GM10266 (cell line): ENCODE measurements around the gene FGF13.

Source experiments
- DNase-seq: peaks from one replicate; pipeline ENCODE4 v3.0.0; 2012; ENCODE audit errors: extremely low spot score
- TF ChIP-seq, protein P1 (sequence below): IDR thresholded peaks from 2 replicates; pipeline ENCODE4 v1.5.1; 2012; ENCODE audit warnings: mild to moderate bottlenecking, low read depth; ENCODE audit not compliant: control insufficient read depth, insufficient read depth; ENCODE audit errors: missing control alignments

The FGF13 gene

GRCh38 chrX:138742217-138742616, 30.7 kb upstream of the FGF13 start:
- TF ChIP-seq, protein P1, sequence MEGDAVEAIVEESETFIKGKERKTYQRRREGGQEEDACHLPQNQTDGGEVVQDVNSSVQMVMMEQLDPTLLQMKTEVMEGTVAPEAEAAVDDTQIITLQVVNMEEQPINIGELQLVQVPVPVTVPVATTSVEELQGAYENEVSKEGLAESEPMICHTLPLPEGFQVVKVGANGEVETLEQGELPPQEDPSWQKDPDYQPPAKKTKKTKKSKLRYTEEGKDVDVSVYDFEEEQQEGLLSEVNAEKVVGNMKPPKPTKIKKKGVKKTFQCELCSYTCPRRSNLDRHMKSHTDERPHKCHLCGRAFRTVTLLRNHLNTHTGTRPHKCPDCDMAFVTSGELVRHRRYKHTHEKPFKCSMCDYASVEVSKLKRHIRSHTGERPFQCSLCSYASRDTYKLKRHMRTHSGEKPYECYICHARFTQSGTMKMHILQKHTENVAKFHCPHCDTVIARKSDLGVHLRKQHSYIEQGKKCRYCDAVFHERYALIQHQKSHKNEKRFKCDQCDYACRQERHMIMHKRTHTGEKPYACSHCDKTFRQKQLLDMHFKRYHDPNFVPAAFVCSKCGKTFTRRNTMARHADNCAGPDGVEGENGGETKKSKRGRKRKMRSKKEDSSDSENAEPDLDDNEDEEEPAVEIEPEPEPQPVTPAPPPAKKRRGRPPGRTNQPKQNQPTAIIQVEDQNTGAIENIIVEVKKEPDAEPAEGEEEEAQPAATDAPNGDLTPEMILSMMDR, result no peak
- DNase-seq, result no peak

DNA sequence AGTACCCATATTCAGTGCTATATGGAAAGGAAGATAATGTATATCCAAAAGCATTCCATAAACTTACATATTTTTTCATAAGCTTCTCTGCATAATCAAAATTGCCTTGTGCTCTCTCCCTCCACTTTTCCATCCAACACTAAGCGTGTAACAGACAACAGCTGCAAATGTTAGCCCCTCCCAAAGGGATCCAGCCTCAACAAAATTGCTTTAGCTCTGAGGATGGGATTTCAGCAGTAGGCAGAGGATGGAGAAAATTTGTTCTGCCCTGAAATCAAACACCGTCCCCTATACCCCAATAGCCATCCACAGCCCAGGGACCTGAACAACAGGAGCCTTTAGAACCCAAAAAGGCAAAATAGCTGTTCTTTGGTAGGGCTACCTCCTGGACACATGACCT, 28.8 kb upstream of the FGF13 start:
- TF ChIP-seq, protein P1, result no peak
- DNase-seq, result no peak

DNA sequence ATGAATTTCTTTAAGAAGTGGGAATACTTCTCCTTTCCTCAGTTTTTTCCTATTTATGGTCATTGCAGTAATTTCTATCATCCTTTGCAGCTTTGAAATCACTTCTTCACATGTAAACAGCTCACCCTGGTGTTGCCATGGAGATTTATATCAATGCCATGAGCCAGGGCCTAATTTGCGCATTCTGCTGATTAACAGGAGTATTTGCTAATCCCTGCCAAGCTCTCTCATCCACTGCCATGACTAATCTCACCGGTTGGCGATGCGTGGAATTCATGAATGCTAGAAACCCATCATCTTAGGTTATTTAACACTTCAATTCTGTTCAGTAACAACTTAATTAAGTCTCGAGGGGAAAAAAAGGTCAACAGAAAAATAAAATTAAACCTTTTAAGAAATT, 11.8 kb upstream of the FGF13 start:
- TF ChIP-seq, protein P1, result no peak

GRCh38 chrX:138719396-138719795, 7.9 kb upstream of the FGF13 start:
- TF ChIP-seq, protein P1, result no peak
- DNase-seq, result no peak

More for the DNA sequence above, 11.8 kb upstream of the FGF13 start:
- no peak for DNase-seq

GRCh38 chrX:138718941-138719340, 7.4 kb upstream of the FGF13 start:
- TF ChIP-seq, protein P1, result no peak
- DNase-seq, result no peak

DNA sequence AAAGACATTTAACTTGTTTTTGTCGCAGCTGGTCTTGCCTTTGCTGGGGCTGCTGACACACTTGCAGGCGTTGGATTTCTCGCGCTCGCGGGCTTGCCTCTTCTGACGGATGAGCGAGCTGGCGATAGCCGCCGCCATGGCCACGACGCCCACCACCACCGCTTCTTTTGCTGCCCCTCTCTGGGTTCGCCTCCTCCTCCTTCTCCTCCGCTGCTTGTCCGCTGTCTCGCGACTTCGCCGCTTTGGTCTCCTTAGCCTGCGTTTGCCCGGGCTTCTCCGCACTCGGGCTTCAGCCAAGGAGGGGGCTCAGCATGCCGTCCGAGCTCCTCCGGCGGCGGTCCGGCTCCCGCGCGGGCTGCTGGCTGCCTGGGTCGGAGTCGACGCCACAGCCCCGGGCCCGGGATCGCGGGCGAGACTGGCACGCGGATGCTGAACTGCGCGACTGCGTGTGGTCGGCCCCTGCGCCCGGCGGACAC, 613 bp downstream of the FGF13 start:
- no peak for DNase-seq
- TF ChIP-seq, protein P1, result no peak

DNA sequence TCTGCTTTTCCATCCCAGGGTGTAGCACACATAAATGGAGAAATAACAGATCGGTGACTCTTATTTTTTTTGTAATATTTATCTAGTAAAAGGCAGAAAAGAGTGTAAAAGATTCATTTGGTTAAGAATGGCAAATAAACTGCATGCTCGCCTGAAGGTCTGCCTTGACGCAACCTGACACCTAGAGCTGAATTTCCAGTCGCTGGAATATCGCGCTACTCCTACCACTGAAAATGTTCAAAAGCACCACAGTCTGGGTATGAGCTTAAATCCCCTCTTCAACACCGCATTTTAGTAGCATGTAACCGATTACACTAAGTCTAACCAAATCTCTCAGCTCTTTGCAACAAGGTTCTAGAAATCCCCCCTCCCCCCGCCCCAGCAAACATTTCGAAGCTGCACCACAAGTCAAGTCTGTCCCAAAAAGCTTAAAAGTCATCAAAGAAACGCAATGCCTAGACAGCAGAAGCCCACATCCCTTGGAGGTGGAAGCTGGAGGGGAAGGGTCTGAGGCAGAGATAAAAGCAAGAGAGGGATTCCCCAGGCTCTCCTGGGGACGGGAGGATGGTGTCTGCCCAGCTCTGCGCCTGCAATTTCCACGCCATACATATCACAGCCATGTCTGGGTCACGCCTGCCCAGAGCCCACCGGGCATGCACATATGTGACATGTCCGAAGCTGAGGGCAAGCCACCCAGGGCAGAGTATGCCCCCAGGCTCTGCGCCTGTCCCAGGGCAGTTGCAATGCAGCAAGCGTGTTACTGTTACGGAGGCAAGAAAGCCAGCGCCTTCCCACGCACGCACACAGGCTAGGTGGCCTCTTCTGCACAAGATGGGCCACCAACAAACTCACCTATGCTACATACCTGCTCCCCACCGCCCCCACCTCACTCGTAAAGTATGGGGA, 1.4 kb downstream of the FGF13 start:
- TF ChIP-seq, protein P1, result no peak
- DNase-seq, result no peak
